Measurements from ENCODE around the gene GSG1L.

The GSG1L gene

DNA sequence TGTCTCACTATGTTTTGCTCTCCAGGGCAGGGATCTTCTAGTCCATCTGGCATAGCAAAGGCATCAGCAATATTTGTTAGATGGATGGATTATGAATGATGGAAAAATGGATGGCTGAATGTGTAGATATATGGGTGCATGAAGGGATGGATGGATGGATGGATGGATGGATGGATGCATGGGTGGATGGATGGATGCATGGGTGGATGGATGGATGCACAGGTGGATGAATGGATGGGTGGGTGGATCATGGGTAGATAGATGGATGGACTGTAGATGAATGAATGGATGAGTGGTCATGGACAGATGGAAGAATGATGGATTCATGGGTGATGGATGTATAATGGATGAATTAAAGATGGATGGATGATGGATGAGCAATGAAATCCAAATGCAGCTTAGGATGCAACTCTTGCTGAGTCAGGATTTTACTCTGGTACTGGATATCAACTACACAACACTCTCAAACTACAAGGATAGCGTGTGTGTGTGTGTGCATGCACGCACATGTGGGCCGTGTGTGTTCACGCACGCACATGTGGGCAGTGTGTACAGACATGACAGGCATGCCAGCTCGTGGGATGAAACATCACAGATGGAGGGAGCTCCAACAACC, 34.0 kb downstream of the GSG1L start:
- DNase-seq (ENCODE audit: low read depth in 2 of 2, low spot score in 1 of 2): no peak

DNA sequence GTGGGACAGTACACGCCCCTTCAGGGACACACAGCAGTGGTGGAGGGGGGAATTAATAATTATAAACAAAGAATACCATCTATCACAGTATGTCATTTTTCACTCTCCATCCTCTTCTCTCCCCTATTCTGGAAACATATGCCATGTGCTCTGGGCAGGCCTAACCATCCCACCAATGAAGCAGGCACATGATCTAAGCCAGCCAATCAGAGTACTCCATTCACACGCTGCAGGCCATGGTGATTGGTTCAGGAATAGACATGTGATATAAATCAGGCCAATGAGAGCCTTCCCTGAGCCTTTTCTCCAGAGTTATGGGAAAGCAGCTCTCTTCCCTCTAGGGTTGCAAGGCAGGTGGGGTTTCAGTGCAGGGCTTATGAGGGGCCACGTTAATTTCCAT, 36.5 kb downstream of the GSG1L start:
- no peak for DNase-seq (ENCODE audit: low read depth in 2 of 2, low spot score in 1 of 2)

DNA sequence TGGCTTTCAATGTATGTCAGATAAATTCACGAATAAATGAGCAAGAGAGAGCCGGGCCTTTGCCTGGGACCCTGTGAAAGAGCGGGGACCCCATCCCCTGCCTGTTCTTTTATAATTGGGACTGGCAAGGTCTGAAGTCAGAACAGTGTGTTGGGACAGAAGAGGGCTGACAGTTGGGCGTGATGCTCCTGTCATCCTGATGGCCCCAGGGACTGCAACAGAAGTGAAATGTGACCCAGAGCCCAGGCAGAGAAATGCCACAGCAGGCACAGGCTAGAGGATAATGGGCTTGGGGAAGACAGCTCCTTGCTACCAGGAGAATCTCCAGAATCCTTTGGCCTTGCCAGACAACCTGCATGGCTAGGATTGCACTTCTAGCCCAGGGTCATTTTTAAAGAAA, 37.9 kb downstream of the GSG1L start:
- DNase-seq (ENCODE audit: low read depth in 2 of 2, low spot score in 1 of 2): no peak

DNA sequence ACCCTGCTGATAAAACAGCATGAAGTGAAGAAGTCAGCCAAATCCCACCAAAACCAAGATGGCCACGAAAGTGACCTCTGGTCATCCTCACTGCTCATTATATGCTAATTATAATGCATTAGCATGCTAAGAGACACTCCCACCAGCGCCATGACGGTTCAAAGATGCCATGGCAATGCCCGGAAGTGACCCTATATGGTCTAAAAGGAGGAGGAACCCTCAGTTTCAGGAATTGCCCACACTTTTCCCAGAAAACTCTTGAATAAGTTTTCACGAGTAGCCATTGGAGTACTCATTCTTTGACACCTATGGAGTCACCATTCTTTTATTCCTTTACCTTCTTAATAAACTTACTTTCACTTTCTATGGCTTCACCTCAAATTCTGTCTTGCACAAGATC, 44.3 kb downstream of the GSG1L start:
- no peak for DNase-seq (ENCODE audit: low read depth in 2 of 2, low spot score in 1 of 2)

DNA sequence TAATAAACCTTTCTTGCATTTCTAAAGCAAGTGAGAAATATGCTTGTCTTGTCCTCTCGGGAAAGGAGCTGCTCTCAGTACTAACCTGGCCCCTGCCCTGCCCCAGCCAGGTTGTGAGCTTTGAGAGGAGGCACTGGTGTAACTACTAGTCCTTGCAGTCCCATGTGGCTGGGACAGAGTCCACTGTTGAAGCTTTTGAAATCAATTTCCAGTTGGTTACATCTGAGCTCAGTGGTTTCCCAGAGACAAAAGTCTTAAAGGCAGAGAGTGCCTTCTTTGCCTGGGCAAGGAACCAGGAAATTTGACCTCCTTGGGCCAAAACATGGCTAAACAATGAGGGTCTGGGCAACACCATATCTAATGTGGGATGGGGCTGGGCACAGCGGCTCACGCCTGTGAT, 48.7 kb downstream of the GSG1L start:
- DNase-seq (ENCODE audit: low read depth in 2 of 2, low spot score in 1 of 2): no peak

DNA sequence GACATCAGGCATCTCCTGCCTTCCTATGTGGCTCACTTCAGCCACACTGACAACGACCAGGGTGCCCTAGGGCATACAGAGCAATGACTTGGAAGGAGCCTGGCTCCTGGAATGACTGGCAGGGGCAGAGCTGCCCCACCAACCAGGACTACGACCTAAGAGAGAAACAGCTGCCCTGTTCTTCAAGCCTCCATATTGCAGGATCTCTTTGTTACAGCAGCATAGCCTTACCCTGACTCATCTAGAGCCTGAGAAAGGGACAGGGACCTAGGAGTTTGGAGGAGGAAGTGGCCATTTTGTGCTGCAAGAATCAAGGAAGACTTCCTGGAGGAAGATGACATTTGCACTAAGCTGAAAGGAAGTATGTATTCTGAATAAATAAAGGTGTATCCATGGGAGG, 49.6 kb downstream of the GSG1L start:
- no peak for DNase-seq (ENCODE audit: low read depth in 2 of 2, low spot score in 1 of 2)

DNA sequence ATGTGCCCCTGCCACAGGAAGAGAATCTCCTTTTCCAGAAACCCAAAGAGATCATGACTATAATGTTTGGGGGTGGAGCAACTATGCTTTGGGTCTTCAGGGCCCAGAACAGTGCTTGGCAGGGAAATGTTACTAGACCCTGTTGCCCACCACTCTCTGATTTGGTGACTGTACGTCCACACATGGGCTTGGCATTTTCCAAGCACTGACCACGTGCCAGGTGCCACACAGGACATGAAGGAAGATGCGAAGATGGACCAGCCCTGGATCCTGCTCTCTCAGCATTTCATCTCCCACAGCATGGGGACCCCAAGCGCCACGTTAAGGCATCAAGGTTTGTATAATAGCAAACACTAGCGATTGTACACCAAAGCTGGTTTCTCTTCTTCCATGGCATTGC, 50.1 kb downstream of the GSG1L start:
- no peak for DNase-seq (ENCODE audit: low read depth in 2 of 2, low spot score in 1 of 2)

DNA sequence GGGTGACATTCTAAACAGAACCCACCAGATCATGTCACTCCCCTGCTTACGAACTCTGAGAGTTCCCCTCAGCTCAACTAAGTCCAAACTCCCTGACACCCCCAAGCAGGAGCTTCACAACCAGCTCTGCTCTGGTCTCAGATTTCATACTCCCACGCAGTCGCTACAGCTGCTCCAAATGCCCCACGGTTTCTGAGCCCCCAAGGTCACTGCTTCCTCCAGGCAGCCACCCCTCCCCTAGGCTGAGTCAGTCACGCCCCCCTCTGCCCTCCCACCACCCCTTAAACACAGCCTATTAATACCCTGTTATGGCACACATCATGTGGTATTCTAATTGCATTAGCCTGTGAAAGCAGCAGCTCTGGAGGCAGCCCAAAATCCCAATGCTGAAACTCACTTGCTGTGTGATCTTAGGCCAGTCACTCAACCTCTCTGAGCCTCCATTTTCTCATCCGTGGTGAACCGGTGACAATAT, 51.5 kb downstream of the GSG1L start:
- no peak for DNase-seq (ENCODE audit: low read depth in 2 of 2, low spot score in 1 of 2)

DNA sequence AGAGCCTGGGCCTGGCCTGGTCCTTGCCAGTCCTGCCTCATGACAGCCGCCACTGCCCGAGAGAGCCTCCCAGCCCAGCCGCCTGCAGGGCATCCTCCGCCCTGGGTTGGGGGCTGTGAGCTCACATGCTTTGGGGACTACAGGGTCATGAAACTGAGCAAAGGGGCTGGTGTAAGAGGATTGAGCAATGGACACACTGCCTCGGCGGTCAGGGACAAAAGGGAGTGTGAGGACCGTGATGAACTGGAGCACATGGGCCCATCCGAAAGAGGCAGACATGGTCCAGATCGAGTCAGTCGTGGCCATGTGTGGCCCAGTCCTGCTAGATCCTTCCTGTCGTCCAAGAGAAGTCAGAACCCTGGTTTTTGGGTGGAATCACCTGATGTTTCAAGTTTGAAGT, 52.3 kb downstream of the GSG1L start:
- DNase-seq (ENCODE audit: low read depth in 2 of 2, low spot score in 1 of 2): no peak

DNA sequence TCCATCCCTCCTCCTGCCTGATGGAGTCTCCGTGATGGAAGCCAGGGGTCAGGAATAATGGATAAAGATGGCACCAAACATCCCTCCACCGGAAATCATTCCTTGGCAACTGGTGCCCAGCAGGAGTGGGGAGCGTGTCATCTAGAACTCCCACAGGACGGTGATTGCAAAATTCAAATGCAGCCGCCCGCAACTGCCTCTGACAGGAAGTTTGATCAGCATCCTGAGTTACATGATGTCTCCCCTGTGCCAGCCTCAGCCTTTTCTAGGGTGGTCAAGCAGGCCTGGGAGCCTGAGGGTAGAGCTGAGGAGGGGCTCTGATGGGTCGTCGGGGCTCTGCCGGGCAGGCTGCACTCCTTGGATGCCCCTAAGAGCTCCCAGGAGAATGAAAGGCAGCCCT, 52.8 kb downstream of the GSG1L start:
- DNase-seq (ENCODE audit: low read depth in 2 of 2, low spot score in 1 of 2): no peak

DNA sequence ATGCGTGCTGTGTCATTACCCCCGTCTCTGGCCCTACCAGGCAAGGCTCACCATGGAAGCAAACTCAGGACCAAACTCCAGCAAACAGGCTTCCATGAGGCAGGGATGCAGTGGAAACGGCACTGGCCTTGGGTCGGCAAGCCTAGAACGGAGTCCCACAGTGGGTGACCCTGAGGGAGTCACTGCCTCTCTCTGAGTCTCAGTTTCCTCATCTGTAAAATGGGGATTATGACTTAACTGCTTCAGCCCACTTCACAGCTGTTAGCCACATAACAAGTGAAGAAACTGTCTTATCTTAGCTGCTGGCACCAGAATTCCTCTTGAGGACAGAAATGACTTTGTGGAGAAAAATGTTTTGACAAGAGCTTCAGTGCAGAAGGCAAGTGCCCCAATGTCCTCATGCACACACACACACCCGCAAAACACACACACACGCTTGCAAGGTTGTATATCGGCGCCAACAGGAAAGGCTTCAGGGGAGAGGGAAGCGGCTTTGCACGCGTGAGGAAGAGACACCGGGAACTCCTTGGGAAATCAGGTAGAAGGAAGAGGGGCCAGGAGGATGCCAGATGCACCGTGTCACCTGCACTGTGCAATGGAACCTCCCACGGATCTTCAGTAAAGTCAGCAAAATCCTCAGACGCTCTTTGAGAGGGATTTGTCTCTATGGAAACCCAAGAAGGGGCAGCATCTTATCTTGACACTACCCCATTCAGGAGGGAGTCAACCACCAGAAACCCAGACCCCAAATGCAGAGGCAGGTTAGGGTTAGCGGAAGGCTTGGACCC, 53.7 kb downstream of the GSG1L start:
- DNase-seq (ENCODE audit: low read depth in 2 of 2, low spot score in 1 of 2): no peak

DNA sequence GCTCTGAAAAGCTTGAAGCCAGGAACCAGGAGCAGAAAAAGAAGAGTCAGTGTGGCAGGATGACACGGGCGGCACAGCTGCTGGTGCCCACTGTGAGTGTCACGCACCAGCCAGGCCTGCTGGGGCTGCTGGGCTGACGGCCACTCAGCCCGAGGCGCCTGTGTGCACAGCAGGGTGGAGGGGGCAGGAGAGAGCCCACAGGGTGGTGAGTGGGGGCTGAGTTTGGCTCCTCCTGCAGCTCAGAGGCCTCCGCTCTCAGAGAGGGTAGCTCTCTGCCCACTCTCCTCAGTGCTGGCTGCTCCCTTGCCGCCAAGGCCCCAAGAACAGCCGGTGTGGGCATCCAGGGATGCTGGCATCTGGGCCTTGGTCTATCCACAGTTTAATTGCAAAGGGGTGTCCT, 59.6 kb downstream of the GSG1L start:
- DNase-seq (ENCODE audit: low read depth in 2 of 2, low spot score in 1 of 2): no peak

DNA sequence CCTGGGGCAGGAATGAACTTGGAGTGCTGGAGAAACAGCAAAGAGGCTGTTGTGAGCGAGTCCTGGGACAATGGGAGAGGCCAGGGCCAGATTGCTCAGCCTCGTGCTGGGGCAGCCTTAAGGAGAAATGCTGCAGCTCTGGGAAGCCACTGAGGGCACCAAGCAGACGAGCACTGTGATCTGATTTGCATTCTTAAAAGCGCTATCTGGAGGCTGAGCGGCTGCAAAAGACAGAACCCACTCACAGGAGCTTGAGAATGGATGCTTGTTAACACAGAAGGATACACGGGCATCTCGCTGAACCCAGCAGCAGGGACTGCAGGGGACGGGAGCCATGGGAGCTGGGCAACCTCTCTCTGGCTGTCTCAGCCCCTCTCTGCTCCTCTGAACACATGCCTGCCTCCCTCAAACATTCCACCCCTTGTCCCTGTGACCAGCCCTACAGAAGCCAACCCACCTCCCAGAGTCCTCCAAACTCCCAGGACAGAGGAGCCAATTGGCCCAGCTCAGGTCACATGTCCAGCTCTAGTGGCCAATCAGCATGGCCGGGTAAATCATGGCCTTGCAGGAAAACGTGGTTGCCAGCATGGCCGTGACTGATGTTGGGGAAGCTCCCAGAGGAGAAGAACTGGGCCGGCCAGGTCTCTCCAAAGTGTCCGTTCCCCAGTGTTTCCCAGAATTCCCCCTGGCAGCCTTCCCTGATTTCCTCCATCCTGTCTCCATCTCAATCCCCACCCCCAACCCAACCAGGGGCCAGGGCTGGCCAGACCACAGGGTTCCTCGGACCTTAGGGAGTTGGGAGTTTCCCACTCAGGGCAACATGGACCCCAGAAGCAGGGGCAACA, 60.3 kb downstream of the GSG1L start:
- DNase-seq (ENCODE audit: low read depth in 2 of 2, low spot score in 1 of 2): no peak

DNA sequence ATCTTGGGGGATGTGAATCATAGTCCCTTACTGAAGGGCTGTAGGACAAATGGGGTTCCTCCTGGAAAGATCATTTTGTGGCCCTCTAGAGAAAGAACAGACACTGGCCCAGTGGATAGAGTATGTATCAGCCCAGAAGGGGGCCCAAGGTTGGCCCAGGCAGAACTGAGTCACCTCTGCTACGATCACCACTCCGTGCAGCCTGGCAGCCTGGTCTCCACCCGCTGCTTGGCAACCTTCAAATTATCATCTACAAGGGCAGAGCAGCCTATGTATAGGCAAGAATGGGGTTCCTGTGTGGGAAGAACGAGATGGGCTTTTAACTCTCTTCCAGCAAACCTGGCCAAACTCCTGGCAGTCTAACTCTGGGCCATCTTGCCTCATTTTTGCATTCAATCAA, 61.9 kb downstream of the GSG1L start:
- no peak for DNase-seq (ENCODE audit: low read depth in 2 of 2, low spot score in 1 of 2)

DNA sequence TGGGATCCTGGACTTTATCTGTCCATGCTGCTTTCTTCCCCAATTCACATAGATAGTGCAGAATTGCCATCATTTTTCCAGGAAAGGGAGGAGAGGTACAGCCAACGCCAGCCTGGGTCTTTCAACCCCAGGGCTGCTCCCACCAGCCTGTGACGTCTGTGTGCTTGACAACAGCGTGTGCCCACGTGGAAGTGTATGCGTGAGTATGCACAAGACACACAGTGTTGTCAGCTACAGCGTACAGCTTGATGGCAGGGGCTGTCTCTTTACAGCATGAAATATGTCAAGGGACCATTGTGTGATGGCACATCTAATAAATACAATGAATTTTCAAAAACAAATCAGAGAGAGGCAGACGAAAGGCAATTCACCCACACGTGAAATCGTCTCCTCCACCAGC, 62.3 kb downstream of the GSG1L start:
- DNase-seq (ENCODE audit: low read depth in 2 of 2, low spot score in 1 of 2): no peak

DNA sequence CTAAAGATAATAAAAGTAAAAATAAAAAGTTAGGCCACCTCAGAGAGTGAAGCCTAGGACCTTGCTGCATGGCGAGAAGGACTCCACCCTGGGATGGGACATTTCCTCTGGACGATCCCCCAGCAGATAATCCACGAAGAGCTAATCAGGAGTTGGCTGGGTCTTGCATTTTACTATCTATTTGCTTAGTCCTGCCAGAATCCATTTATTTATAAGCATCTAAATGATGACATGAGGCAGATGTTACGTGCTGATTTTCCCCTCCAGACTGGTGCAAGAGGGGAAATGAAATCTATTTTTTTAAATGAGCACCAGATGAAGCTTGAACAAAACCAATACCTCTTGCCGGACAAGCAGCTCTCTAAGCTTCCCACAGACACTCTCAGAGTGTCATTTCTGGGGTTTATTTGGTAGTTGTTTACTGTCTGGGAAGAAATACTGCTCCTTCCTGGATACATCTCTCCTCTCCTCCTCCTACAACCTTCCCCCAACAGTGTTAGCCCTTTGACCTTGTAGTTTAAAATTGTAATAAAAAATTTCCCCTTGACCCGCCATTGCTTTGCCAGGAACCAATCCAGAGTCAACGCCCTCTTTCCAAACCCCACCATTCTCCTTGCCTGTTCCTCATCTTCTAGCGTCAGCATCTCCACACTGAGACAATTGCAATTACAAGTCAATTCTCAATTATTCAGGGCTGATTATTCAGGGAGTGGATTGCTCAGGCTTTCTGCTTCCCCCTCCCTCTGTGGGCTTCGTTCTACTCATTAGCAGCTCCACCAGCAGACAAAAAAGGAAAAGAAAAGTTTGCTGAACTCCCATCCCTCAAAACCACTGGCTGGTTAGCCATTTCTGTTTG, 63.0 kb downstream of the GSG1L start:
- DNase-seq (ENCODE audit: low read depth in 2 of 2, low spot score in 1 of 2): no peak

DNA sequence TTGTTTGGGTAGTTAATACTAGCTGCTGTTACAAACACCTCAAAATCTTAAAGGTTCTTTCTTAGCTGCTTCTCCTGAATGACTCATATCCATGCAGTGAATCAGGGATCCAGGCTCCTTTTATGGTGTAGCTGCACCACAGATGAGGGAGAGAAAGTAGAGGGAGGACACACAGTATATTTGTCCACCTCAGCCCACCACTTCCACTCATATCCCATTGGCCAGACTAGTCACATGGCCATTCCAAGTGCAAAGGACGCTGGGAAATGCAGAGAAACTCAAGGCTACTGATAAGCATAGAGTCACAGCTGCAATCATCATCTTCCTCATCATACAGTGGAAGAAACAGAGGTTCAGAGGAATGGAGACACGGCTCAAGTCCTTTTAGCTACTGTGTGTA, 63.8 kb downstream of the GSG1L start:
- DNase-seq (ENCODE audit: low read depth in 2 of 2, low spot score in 1 of 2): no peak

DNA sequence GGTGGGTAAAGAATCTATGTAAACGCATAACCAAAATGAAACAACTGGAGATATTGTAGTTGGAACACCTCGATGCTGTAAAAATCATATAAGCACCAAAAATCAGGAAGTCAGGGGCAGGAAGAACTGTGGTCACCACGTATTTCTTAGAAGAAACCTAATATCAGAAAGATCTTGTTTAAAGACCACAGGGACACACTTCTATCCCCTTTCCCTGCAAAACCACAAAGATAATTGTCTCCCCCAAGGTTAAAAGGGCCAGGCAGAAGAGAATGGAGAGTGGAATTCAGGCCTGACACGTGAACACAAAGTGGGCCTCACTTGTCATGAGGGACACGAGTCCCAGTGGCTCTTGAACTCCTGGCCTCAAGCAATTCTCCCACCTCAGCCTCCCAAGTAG, 68.1 kb downstream of the GSG1L start:
- DNase-seq (ENCODE audit: low read depth in 2 of 2, low spot score in 1 of 2): no peak

DNA sequence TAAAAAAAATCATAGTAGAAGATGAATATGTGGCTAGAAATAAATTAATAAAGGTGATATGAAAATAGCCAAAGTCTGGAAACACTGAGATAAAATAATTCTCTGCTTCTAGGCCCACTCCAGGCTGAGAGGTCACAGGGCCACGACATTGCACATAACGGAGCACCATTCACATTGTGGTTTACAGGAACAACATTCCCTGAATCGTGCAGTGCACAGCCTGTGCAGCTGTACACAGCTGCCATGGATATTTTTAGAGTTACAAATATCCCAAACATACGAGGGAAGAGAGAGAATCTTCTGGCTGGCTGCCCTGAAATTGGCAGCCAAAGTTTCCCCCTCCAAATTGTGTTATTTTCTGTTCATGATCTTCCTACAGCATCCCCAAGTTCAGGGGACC, 68.8 kb downstream of the GSG1L start:
- DNase-seq (ENCODE audit: low read depth in 2 of 2, low spot score in 1 of 2): no peak

DNA sequence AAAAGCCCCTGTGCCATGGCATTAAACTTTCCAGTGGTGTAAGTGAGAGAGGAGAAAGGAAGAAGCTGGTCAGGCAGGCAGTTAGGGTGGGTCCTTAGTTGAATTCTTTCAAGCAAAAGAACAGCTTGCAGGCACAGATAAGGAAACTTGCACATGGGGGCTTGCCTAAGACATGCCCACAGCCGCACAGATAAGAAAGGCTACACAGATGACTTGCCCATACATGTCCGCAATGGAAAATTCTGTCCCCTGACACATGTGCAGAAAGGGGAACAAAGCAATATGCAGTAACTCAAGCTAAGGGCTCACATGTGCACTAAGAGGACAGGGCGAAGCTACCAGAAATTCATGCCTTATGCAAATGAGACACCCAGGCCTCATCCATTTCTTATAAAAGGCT, 69.9 kb downstream of the GSG1L start:
- DNase-seq (ENCODE audit: low read depth in 2 of 2, low spot score in 1 of 2): no peak

DNA sequence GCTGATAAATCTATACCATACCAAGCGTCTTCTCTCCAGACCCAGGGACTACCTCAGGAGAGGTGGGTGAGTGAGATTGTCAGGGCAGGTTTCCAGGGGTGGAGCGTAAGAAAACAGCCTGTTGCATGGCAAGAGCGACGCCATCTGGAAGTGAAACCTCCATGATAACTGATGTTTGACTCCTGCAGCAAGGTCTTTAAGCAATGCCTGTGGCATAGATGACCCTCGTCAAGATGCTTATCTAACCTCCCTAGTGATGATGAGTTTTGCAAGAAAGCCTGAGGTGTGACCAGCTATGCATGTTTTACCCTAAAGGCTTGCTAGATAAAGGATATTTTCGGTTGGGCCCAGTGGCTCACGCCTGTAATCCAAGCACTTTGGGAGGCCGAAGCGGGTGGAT, 71.6 kb downstream of the GSG1L start:
- no peak for DNase-seq (ENCODE audit: low read depth in 2 of 2, low spot score in 1 of 2)

Data from stimulated activated CD8-positive, alpha-beta memory T cell treated with anti-CD3 and anti-CD28 coated beads, Interleukin-4, amount 100 ng/mL, for 4 hours (primary cell).